Fibroblast of lung (primary cell): ENCODE measurements around the gene MYH10. TPM values are rescaled to one million over a fixed set of nuclear protein-coding genes. Genes with fewer than 3 reads are reported as not detected.

Experiments used
- DNase-seq, 2 donors: peaks; one replicate each; pipeline versions ENCODE4 v3.0.0 to v3.0.0-alpha.2; 2010; ENCODE audit warnings: low read depth in 2 of 2
- H2AFZ ChIP-seq: 2 replicates; pipeline ENCODE4 v1.5.1; 2012; ENCODE audit warnings: low read length, control low read depth, inconsistent platforms
- H3K27ac ChIP-seq: 2 replicates; pipeline ENCODE4 v1.5.1; 2011; ENCODE audit warnings: low read length, control low read depth; ENCODE audit not compliant: insufficient read depth
- H3K27me3 ChIP-seq: 2 replicates; pipeline ENCODE4 v1.5.1; 2011; ENCODE audit warnings: mild to moderate bottlenecking, low read length; ENCODE audit not compliant: control insufficient read depth, insufficient read depth
- H3K36me3 ChIP-seq: 2 replicates; pipeline ENCODE4 v1.5.1; 2011; ENCODE audit warnings: low read length; ENCODE audit not compliant: control insufficient read depth, insufficient read depth
- H3K4me1 ChIP-seq: 2 replicates; pipeline ENCODE4 v1.5.1; 2011; ENCODE audit warnings: low read length; ENCODE audit not compliant: control insufficient read depth, insufficient read depth; ENCODE audit errors: extremely low read depth
- H3K4me2 ChIP-seq: 2 replicates; pipeline ENCODE4 v1.5.1; 2011; ENCODE audit warnings: low read length, control low read depth; ENCODE audit not compliant: insufficient read depth; ENCODE audit errors: extremely low read depth
- H3K4me3 ChIP-seq, 4 experiments: fragments of 200-600 bp in 1 of 4; sonication (generic) in 1 of 4; replicated peaks in 1 of 4; 2 replicates each; pipeline ENCODE4 v1.5.1; 2011 to 2016; ENCODE audit warnings: low read length in 4 of 4, low read depth in 3 of 4, mild to moderate bottlenecking in 3 of 4, control low read depth in 2 of 4, inconsistent platforms in 1 of 4, mixed read lengths in 1 of 4; ENCODE audit not compliant: insufficient read depth in 1 of 4; ENCODE audit errors: control extremely low read depth in 1 of 4
- H3K79me2 ChIP-seq: 2 replicates; pipeline ENCODE4 v1.5.1; 2012; ENCODE audit warnings: mild to moderate bottlenecking, low read length, inconsistent platforms; ENCODE audit not compliant: control insufficient read depth, insufficient read depth
- H3K9ac ChIP-seq: 2 replicates; pipeline ENCODE4 v1.5.1; 2011; ENCODE audit warnings: mild to moderate bottlenecking, low read length, control low read depth; ENCODE audit not compliant: insufficient read depth
- H3K9me3 ChIP-seq: 2 replicates; pipeline ENCODE4 v1.5.1; 2012; ENCODE audit warnings: low read depth, low read length; ENCODE audit not compliant: control insufficient read depth, insufficient read depth
- H4K20me1 ChIP-seq: 2 replicates; pipeline ENCODE4 v1.5.1; 2011; ENCODE audit warnings: low read length; ENCODE audit not compliant: control insufficient read depth, insufficient read depth; ENCODE audit errors: extremely low read depth
- EZH2 ChIP-seq: IDR thresholded peaks from 2 replicates; pipeline ENCODE4 v1.5.1; 2012; ENCODE audit warnings: low read length, control low read depth, mild to moderate bottlenecking; ENCODE audit errors: missing control alignments
- polyA plus RNA-seq, 2 donors: library from polyadenylated mRNA; depleted of rRNA in 1 of 2; stranded (reverse) in 1 of 2; unstranded in 1 of 2; fragments of >200 nt; gene quantifications; 2 replicates each; pipeline ENCODE4 v1.2.1, GENCODE V29; 2011 to 2012; ENCODE audit warnings: missing spikeins in 1 of 2
- total RNA-seq: library from RNA; depleted of rRNA; stranded (reverse); fragments of >200 nt; gene quantifications from 2 replicates; pipeline ENCODE4 v1.2.1, GENCODE V29; 2014
- TF ChIP-seq, protein P1 (sequence below), 2 donors: IDR thresholded peaks in 1 of 2; conservative IDR thresholded peaks in 1 of 2; 1 replicate in 1 of 2; 2 replicates in 1 of 2; pipeline ENCODE4 v1.5.1; 2011 to 2012; ENCODE audit warnings: low read length in 2 of 2, control low read depth in 1 of 2, inconsistent platforms in 1 of 2, low read depth in 1 of 2, mild to moderate bottlenecking in 1 of 2

The MYH10 gene
- total and polyA plus RNA-seq, 2 donors (not counting 1 experiment from before 2014, with no cell fraction given): 54.6 to 104 TPM

DNA sequence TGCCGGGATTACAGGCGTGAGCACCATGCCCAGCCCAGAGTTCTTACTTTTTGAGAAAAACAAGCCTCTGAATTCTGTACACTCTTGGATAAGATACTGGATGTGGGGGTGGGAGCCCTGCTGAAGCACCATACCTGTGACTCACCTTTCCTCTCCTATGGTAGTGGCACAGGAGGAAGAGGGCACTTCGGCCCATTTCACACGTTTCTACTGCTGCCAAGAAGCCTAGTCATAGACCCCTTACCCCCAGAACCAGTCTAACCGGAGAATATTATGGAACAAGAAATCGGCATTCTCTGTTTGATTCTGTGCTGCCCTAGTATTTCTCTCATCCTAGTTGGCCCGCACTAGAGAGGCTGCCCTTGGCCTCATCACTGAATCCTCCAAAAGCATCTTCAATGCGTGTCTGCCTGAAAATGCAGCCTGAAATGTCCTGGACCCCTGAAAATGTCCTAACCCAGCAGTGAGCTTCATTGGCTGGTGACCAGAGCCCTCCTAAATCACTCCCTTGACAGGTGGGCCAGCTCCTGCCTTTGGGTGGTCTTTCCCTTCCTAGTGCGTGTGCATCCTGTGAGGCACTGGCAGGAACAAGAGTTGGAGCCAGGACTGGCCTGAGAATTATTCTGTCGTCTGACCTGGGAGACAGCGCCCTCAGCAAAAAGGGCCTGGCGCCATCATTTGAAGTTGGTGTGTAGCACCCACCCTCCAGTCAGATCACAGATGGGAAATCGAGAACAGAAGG is 156.9 kb downstream of the MYH10 start:
- Histone ChIP-seq H3K36me3 (peaks cover 37% of the 10 kb centered on the region), H3K4me2 (no peak overlapping the region)

DNA sequence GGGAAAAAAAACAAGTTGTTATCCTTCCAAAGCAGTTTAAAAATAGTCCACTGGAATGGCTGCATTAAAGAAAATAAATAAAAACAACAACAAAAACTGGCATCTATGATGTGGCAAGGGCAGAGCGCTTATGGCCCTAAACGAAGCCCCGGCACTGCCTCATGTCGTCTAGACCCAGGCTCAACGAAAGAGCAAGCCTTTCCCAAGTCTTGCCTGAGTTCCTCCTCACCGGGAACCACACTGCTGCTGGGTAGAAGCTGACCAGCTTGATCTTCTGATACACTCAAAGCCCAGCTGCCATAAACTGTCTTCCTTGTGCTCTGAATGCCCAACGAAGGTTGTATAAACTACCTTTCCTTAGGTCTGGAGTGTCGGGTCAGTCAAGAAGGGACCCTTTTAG is 157.9 kb downstream of the MYH10 start:
- no peaks in the 10 kb centered on the region for H4K20me1 ChIP-seq
- H3K9me3 ChIP-seq: no peaks in the 10 kb centered on the region
- TF ChIP-seq, protein P1, sequence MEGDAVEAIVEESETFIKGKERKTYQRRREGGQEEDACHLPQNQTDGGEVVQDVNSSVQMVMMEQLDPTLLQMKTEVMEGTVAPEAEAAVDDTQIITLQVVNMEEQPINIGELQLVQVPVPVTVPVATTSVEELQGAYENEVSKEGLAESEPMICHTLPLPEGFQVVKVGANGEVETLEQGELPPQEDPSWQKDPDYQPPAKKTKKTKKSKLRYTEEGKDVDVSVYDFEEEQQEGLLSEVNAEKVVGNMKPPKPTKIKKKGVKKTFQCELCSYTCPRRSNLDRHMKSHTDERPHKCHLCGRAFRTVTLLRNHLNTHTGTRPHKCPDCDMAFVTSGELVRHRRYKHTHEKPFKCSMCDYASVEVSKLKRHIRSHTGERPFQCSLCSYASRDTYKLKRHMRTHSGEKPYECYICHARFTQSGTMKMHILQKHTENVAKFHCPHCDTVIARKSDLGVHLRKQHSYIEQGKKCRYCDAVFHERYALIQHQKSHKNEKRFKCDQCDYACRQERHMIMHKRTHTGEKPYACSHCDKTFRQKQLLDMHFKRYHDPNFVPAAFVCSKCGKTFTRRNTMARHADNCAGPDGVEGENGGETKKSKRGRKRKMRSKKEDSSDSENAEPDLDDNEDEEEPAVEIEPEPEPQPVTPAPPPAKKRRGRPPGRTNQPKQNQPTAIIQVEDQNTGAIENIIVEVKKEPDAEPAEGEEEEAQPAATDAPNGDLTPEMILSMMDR (conservative IDR thresholded peaks at IDR 0.05 in 1 of 2, IDR thresholded peaks at IDR 0.05 in 1 of 2; ENCODE audit: low read depth in 1 of 2, low read length in 2 of 2): no peak
- TF ChIP-seq EZH2: no peak
- no peak overlapping the region for H3K4me3 ChIP-seq
- no peak overlapping the region for H3K4me2 ChIP-seq
- H3K9ac ChIP-seq: no peak overlapping the region
- no peak overlapping the region for H3K27ac ChIP-seq
- DNase-seq: no peak
- peaks cover 3% of the 10 kb centered on the region for H3K79me2 ChIP-seq
- H2AFZ ChIP-seq: no peak overlapping the region
- no peaks in the 10 kb centered on the region for H3K27me3 ChIP-seq
- peaks cover 39% of the 10 kb centered on the region for H3K36me3 ChIP-seq
- H3K4me1 ChIP-seq: peaks cover 4% of the 10 kb centered on the region

More for the DNA sequence above, 156.9 kb downstream of the MYH10 start:
- no peak overlapping the region for H3K4me3 ChIP-seq
- no peaks in the 10 kb centered on the region for H3K27me3 ChIP-seq
- no peak overlapping the region for H2AFZ ChIP-seq
- H3K9me3 ChIP-seq: no peaks in the 10 kb centered on the region
- no peak for DNase-seq
- H3K27ac ChIP-seq: no peak overlapping the region
- no peak overlapping the region for H3K9ac ChIP-seq
- peaks cover 3% of the 10 kb centered on the region for H3K79me2 ChIP-seq
- H3K4me1 ChIP-seq: peaks cover 4% of the 10 kb centered on the region
- no peaks in the 10 kb centered on the region for H4K20me1 ChIP-seq
- TF ChIP-seq, protein P1 (conservative IDR thresholded peaks at IDR 0.05 in 1 of 2, IDR thresholded peaks at IDR 0.05 in 1 of 2; ENCODE audit: low read depth in 1 of 2, low read length in 2 of 2): no peak
- TF ChIP-seq EZH2: no peak

DNA sequence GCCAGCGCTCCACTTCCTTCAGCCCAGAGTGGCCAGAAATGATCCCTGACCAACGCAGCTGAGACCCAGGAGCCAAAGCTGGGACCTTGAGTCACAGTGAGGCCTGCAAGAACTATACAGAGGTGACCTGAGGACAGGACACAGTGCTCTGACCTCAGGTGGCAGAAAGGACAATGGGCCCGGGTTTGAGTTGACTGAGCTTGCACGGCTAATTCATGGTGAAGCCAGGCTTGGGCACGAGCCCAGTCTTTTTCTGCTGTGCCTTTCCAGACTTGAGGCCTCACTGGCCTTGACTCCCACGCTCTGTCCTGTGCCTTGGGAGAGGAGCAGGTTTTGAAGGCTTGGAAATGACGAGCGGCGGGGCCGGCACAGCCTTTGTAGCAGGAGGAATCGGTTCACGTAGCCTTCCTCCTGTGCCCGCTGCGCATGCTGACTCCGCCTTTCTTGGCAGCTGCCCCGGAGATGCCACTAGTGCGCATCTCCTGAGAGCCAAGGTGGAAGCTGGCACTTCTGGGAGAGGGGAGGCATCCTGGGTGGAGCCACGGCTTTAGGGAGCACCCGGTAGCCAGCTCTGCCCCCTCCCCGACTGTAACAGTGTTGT is 160.0 kb downstream of the MYH10 start:
- TF ChIP-seq EZH2: no peak
- TF ChIP-seq, protein P1 (conservative IDR thresholded peaks at IDR 0.05 in 1 of 2, IDR thresholded peaks at IDR 0.05 in 1 of 2; ENCODE audit: low read depth in 1 of 2, low read length in 2 of 2): no peak
- no peak overlapping the region for H3K4me3 ChIP-seq
- no peaks in the 10 kb centered on the region for H4K20me1 ChIP-seq
- H3K9ac ChIP-seq: no peak overlapping the region
- H3K27ac ChIP-seq: peak overlapping the region; percentile 14
- H3K36me3 ChIP-seq: peaks cover 36% of the 10 kb centered on the region
- H3K4me1 ChIP-seq: peaks cover 4% of the 10 kb centered on the region
- H3K4me2 ChIP-seq: no peak overlapping the region
- peak in 1 of 2 donors; percentile 62 for DNase-seq
- peaks cover 13% of the 10 kb centered on the region for H3K79me2 ChIP-seq
- H3K9me3 ChIP-seq: no peaks in the 10 kb centered on the region
- H2AFZ ChIP-seq: no peak overlapping the region
- no peaks in the 10 kb centered on the region for H3K27me3 ChIP-seq
